Stomach (tissue), 9 donors: ENCODE results near the gene RNF146. TPM values are rescaled to one million over a fixed set of nuclear protein-coding genes. Genes with fewer than 3 reads are reported as not detected.
A peak's percentile ranks its signal among the peaks of the same experiment; 100 is the strongest.

ENCODE experiments used
- DNase-seq, 2 donors: peaks; one replicate each; pipeline versions ENCODE4 v3.0.0 to v3.0.0-alpha.2; 2013 to 2019
- H3K27ac ChIP-seq, 5 donors: fragments of 200-600 bp in 4 of 5; sonication (generic) in 4 of 5; one replicate each; pipeline ENCODE4 v1.5.1; 2013 to 2019; ENCODE audit warnings: mild to moderate bottlenecking in 1 of 5, moderate library complexity in 1 of 5
- H3K27me3 ChIP-seq, 3 donors: fragments of 200-600 bp; sonication (generic); one replicate each; pipeline ENCODE4 v1.5.1; 2017 to 2019; ENCODE audit warnings: mixed run types in 1 of 3
- H3K36me3 ChIP-seq, 4 donors: fragments of 200-600 bp; sonication (generic); 1 replicate in 3 of 4; 2 replicates in 1 of 4; pipeline ENCODE4 v1.5.1; 2016 to 2019
- H3K4me1 ChIP-seq, 4 donors: fragments of 200-600 bp; sonication (generic); one replicate each; pipeline ENCODE4 v1.5.1; 2016 to 2019
- H3K4me3 ChIP-seq, 4 donors: fragments of 200-600 bp; sonication (generic) in 3 of 4; one replicate each; pipeline ENCODE4 v1.5.1; 2016 to 2019; ENCODE audit warnings: mild to moderate bottlenecking in 1 of 4
- H3K9me3 ChIP-seq, 4 donors: fragments of 200-600 bp; sonication (generic); one replicate each; pipeline ENCODE4 v1.5.1; 2016 to 2019
- CTCF ChIP-seq, 7 experiments: fragments of 450-650 bp in 4 of 7; fragments of 200-600 bp in 3 of 7; sonication (generic) in 3 of 7; IDR thresholded peaks; one replicate each; pipeline ENCODE4 v1.5.1; 2016 to 2019; ENCODE audit warnings: antibody characterized with exemption in 7 of 7, control low read depth in 2 of 7, mild to moderate bottlenecking in 1 of 7
- EP300 ChIP-seq: sonication (generic); formaldehyde crosslinking; IDR thresholded peaks from one replicate; pipeline ENCODE4 v1.6.1; 2017; ENCODE audit warnings: antibody characterized with exemption
- POLR2A ChIP-seq, 4 donors: fragments of 450-650 bp; IDR thresholded peaks; one replicate each; pipeline ENCODE4 v1.6.1; 2016; ENCODE audit warnings: antibody characterized with exemption in 4 of 4, control low read depth in 2 of 4, mild to moderate bottlenecking in 1 of 4, moderate library complexity in 1 of 4
- POLR2AphosphoS5 ChIP-seq, 3 donors: sonication (generic); formaldehyde crosslinking; IDR thresholded peaks; one replicate each; pipeline ENCODE4 v1.6.1; 2016; ENCODE audit warnings: antibody characterized with exemption in 3 of 3
- WGBS, 5 donors: extraction: QIAGEN DNeasy Blood & Tissue Kit in 3 of 5; methylation state at CpG; one replicate each; pipeline versions ENCODE4 v1.1.5 to v1.1.7; 2013 to 2018; 5-methylcytosine and 5-hydroxymethylcytosine counted together
- intact Hi-C: fragments of 100-400 bp; cut with DNase I; formaldehyde crosslinking; loops from one replicate; pipeline ENCODE4 v1.15.1; 2023; ENCODE audit warnings: low total_unique reads
- polyA plus RNA-seq, 3 donors: library from polyadenylated mRNA; stranded (reverse); fragments of 200-250 nt; gene quantifications; one replicate each; pipeline ENCODE4 v1.2.3, GENCODE V29; 2013
- total RNA-seq, 5 donors: library from RNA; depleted of rRNA; stranded (reverse); fragments of >200 nt; gene quantifications; one replicate each; pipeline versions ENCODE4 v1.1.0 to v1.2.3, GENCODE V29; 2014 to 2016
- donor health status: healthy with polysubstance abuse.
- donor health status: Bipolar disorder and iron deficiency.
- donor health status: healthy.

Gene RNF146
- total and polyA plus RNA-seq, 8 donors: 14.2 to 101 (median 32.7) TPM

- peak in 2 of 4 donors; percentile 61 to 77 for TF ChIP-seq POLR2A (IDR thresholded peaks at IDR 0.05)
- TF ChIP-seq CTCF (IDR thresholded peaks at IDR 0.05): no peak
- peak; percentile 93 to 96 (median 95) for TF ChIP-seq POLR2AphosphoS5 (IDR thresholded peaks at IDR 0.05)
- Histone ChIP-seq H3K36me3 (no peaks in the 10 kb centered on the region), H3K4me3 (peak overlapping the region; percentile 58 to 94 (median 77)), H3K27ac (peak overlapping the region; percentile 97 to 99 (median 99)), H3K4me1 (peaks cover 0 to 49% (median 20%) of the 10 kb centered on the region in 4 donors), H3K9me3 (no peaks in the 10 kb centered on the region), H3K27me3 (no peaks in the 10 kb centered on the region)
- WGBS, 5 donors: 0 to 1% (median 0%) methylated on average over 36 to 64 of the region's 64 CpGs
- intact Hi-C loops: no loop called here
- peak; percentile 48 to 87 for DNase-seq
Measured at GRCh38 chr6:127266892-127267645, 405 bp downstream of the RNF146 start.

GRCh38 chr6:127267646-127268625, 1.3 kb downstream of the RNF146 start:
- TF ChIP-seq POLR2A (IDR thresholded peaks at IDR 0.05): no peak
- TF ChIP-seq EP300: no peak
- TF ChIP-seq POLR2AphosphoS5 (IDR thresholded peaks at IDR 0.05): no peak
- TF ChIP-seq CTCF (IDR thresholded peaks at IDR 0.05): no peak
- H3K4me3 ChIP-seq: peak overlapping the region; percentile 58 to 94 (median 77)
- H3K9me3 ChIP-seq: no peaks in the 10 kb centered on the region
- peaks cover 0 to 57% (median 23%) of the 10 kb centered on the region in 4 donors for H3K4me1 ChIP-seq
- H3K27me3 ChIP-seq: no peaks in the 10 kb centered on the region
- H3K27ac ChIP-seq: peak overlapping the region; percentile 97 to 99 (median 99)
- 1 to 3% (median 1%) methylated on average over 16 of the region's 16 CpGs for WGBS, 5 donors
- no peaks in the 10 kb centered on the region for H3K36me3 ChIP-seq
- intact Hi-C loops: no loop called here
- peak in 1 of 2 donors; percentile 34 for DNase-seq

GRCh38 chr6:127272576-127272975, 5.9 kb downstream of the RNF146 start:
- no peak for TF ChIP-seq POLR2AphosphoS5 (IDR thresholded peaks at IDR 0.05)
- TF ChIP-seq POLR2A (IDR thresholded peaks at IDR 0.05): no peak
- TF ChIP-seq EP300: no peak
- TF ChIP-seq CTCF (IDR thresholded peaks at IDR 0.05): no peak
- DNase-seq: no peak
- Histone ChIP-seq H3K27ac (no peak overlapping the region), H3K36me3 (no peaks in the 10 kb centered on the region), H3K9me3 (no peaks in the 10 kb centered on the region), H3K27me3 (no peaks in the 10 kb centered on the region), H3K4me3 (no peak overlapping the region), H3K4me1 (peaks cover 0 to 91% (median 32%) of the 10 kb centered on the region in 4 donors)
- intact Hi-C loops: no loop called here
- 85 to 96% (median 93%) methylated on average over 3 of the region's 3 CpGs for WGBS, 5 donors

- no peak for DNase-seq
- no peaks in the 10 kb centered on the region for H3K9me3 ChIP-seq
- no peaks in the 10 kb centered on the region for H3K36me3 ChIP-seq
- peaks cover 0 to 96% (median 32%) of the 10 kb centered on the region in 4 donors for H3K4me1 ChIP-seq
- WGBS, 5 donors: 83 to 91% (median 89%) methylated on average over 2 of the region's 2 CpGs
- H3K27me3 ChIP-seq: no peaks in the 10 kb centered on the region
- H3K27ac ChIP-seq: no peak overlapping the region
- intact Hi-C loops: no loop called here
- H3K4me3 ChIP-seq: no peak overlapping the region
- TF ChIP-seq EP300 (no peak), POLR2AphosphoS5 (IDR thresholded peaks at IDR 0.05) (no peak), CTCF (IDR thresholded peaks at IDR 0.05) (no peak), POLR2A (IDR thresholded peaks at IDR 0.05) (no peak)
Measured at GRCh38 chr6:127273499-127273898, 6.8 kb downstream of the RNF146 start.
